Measurements from ENCODE around the gene REV3L.

The REV3L gene

DNA sequence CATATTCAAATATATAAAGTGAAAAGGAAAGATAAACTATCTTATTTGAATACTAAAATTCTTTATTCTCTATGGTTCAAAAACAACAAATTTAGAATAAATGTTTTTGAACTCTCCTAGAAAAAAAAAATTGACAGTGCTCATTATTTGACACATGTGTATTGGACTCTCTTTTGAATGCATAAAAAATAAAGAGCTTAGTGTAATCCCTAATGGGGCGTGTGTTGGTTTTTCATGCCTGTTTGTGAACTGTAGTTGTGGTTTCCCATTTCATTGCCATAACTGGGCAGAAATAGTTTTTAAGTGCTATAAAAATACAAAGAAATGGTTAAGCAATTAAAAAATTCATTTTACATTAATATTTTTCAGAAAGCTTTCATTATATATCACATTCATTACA is 101.3 kb downstream of the REV3L start:
- H3K4me3 ChIP-seq (ENCODE audit: low read depth, low read length) = no peak overlapping the region
- TF ChIP-seq CTCF (IDR thresholded peaks at IDR 0.05; ENCODE audit: low read depth, low read length) (no peak), MAX (IDR thresholded peaks at IDR 0.05; ENCODE audit: low read depth, low read length) (no peak), MYC (IDR thresholded peaks at IDR 0.05; ENCODE audit: low read depth, low read length) (no peak), POLR2A (IDR thresholded peaks at IDR 0.05; ENCODE audit: extremely low read depth, insufficient read length) (no peak)
- DNase-seq (ENCODE audit: low read depth) = no peak

GRCh38 chr6:111381123-111381522 is 101.9 kb downstream of the REV3L start:
- no peak for DNase-seq (ENCODE audit: low read depth)
- no peak for TF ChIP-seq MAX (IDR thresholded peaks at IDR 0.05; ENCODE audit: low read depth, low read length)
- no peak for TF ChIP-seq POLR2A (IDR thresholded peaks at IDR 0.05; ENCODE audit: extremely low read depth, insufficient read length)
- no peak for TF ChIP-seq MYC (IDR thresholded peaks at IDR 0.05; ENCODE audit: low read depth, low read length)
- TF ChIP-seq CTCF (IDR thresholded peaks at IDR 0.05; ENCODE audit: low read depth, low read length) = no peak
- H3K4me3 ChIP-seq (ENCODE audit: low read depth, low read length) = no peak overlapping the region

- H3K4me3 ChIP-seq (ENCODE audit: low read depth, low read length) = no peak overlapping the region
- TF ChIP-seq MAX (IDR thresholded peaks at IDR 0.05; ENCODE audit: low read depth, low read length) = no peak
- TF ChIP-seq MYC (IDR thresholded peaks at IDR 0.05; ENCODE audit: low read depth, low read length) = no peak
- TF ChIP-seq CTCF (IDR thresholded peaks at IDR 0.05; ENCODE audit: low read depth, low read length) = no peak
- no peak for TF ChIP-seq POLR2A (IDR thresholded peaks at IDR 0.05; ENCODE audit: extremely low read depth, insufficient read length)
- no peak for DNase-seq (ENCODE audit: low read depth)
Measured at GRCh38 chr6:111379831-111380230, 103.2 kb downstream of the REV3L start.

GRCh38 chr6:111379302-111379701 is 103.7 kb downstream of the REV3L start:
- no peak for TF ChIP-seq MAX (IDR thresholded peaks at IDR 0.05; ENCODE audit: low read depth, low read length)
- no peak for TF ChIP-seq MYC (IDR thresholded peaks at IDR 0.05; ENCODE audit: low read depth, low read length)
- no peak for TF ChIP-seq CTCF (IDR thresholded peaks at IDR 0.05; ENCODE audit: low read depth, low read length)
- no peak for TF ChIP-seq POLR2A (IDR thresholded peaks at IDR 0.05; ENCODE audit: extremely low read depth, insufficient read length)
- H3K4me3 ChIP-seq (ENCODE audit: low read depth, low read length) = no peak overlapping the region
- no peak for DNase-seq (ENCODE audit: low read depth)

DNA sequence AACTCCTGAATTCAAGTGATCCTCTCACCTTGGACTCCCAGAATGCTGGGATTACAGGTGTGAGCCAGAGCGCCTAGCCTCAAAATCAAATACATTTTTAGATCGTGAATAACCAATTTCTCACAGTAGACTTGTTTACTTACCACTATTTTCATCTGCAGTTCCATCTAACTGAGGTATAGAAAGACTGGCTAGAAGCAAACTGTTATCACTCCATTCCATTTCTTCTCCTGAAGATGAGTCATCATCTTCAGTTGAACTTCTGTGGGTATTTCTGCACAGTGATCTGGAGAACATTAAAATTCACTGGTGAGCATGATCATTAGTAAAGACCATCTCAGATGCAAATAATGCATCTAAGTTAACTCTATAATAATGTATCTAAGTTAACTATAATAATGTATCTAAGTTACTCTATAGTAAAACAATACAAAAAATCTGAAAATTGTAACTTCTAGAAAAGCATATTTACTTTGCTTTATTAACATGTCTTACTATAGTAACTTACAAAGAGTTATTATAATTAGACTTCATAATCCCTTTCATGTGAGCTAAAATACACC is 105.4 kb downstream of the REV3L start:
- no peak for DNase-seq (ENCODE audit: low read depth)
- TF ChIP-seq MAX (IDR thresholded peaks at IDR 0.05; ENCODE audit: low read depth, low read length) = no peak
- no peak overlapping the region for H3K4me3 ChIP-seq (ENCODE audit: low read depth, low read length)

GRCh38 chr6:111367393-111368088 is 115.5 kb downstream of the REV3L start:
- H3K4me3 ChIP-seq (ENCODE audit: low read depth, low read length) = no peak overlapping the region
- TF ChIP-seq MAX (IDR thresholded peaks at IDR 0.05; ENCODE audit: low read depth, low read length) (no peak), CTCF (IDR thresholded peaks at IDR 0.05; ENCODE audit: low read depth, low read length) (no peak), MYC (IDR thresholded peaks at IDR 0.05; ENCODE audit: low read depth, low read length) (no peak), POLR2A (IDR thresholded peaks at IDR 0.05; ENCODE audit: extremely low read depth, insufficient read length) (no peak)
- no peak for DNase-seq (ENCODE audit: low read depth)
